GM10847 (cell line): ENCODE data around the gene PLA2G2D.

ENCODE experiments used
- POLR2A ChIP-seq: IDR thresholded peaks from 2 replicates; pipeline ENCODE4 v1.6.1; 2011; ENCODE audit not compliant: insufficient read length; ENCODE audit errors: extremely low read depth

The PLA2G2D gene

DNA sequence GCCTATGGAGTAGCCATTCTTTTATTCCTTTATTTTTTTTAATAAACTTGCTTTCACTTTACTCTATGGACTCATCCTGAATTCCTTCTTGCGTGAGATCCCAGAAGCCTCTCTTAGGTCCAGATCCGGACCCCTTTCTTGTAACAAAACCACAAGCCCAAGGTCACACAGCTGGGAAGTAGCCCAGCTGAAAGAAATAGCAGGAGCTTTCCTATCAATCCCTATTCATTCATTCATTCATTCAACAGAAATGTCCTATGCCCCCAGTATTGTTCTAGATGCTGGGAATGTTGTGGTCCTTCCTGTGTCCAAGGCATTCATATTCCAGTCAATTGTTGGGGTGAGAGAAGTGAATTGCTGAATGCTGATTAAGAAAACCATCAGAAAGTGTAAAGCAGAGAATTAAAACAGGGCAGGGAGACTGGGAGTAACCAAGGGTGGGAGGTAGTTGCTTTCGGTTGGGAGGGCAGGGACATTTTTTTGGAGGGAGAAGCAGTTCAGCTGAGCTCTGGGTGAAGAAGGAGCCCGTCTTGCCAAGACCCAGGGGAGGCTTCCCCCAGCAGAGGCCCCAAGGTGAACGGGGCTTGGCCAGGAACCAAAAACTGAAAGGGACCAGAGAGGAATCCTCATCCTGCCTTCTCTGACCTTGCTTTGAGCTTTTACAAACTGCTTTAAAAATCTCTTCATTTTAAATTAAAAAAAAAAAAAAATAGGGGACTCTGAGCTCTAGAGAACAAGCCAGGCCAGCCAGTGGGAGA, 10.8 kb downstream of the PLA2G2D start:
- no peak for TF ChIP-seq POLR2A

DNA sequence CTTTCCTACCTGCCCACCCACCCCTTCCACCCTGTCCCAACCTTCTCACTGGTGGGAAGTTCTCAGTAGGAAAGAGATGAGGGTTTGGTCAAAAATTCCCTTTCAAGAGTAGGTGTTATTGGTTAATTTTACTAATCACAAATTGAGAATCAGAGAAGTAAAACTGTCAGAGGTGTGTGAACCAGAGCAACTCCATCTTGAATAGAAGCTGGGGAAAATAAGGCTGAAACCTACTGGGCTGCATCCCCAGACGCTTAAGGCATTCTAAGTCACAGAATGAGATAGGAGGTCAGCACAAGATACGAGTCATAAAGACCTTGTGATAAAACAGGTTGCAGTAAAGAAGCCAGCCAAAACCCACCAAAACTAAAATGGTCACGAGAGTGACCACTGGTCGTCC, 11.5 kb downstream of the PLA2G2D start:
- no peak for TF ChIP-seq POLR2A

DNA sequence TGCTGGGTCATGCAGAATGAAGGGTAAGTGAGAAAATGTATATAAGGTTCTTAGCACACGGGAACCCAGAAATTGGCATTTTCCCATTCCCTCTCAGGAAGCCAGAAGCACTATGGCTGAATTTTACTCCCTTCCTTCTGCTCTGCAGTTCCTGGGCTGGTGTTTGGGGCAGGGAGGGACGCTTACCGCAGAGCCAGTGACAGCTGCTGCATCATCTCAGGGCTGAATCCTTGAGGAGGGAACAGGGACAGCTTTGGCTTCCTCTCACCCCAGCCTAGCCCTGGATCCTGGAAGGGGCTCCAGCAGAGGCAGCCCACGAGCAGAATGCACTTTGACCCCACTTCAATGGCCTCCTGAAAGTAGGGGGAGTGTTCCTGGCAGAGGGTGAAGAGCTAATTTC, 12.0 kb downstream of the PLA2G2D start:
- TF ChIP-seq POLR2A = no peak

DNA sequence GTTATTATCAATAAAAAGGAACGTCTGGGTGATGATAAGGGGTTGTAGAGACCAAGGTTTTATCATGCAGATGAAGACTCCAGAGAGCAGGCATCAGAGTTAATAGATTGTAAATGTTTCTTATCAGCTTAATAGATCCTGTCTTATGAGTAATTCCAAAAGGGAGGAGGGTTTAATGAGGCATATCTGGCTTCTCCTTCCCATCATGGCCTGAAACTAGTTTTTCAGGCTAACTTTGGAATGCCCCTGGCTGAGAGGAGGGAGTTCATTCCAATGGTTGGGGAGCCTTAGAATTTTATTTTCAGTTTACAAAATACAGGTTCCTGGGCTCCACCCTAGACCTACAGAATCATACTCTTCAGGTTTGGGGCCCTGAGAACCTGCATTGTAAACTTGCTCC, 13.5 kb downstream of the PLA2G2D start:
- TF ChIP-seq POLR2A = no peak

DNA sequence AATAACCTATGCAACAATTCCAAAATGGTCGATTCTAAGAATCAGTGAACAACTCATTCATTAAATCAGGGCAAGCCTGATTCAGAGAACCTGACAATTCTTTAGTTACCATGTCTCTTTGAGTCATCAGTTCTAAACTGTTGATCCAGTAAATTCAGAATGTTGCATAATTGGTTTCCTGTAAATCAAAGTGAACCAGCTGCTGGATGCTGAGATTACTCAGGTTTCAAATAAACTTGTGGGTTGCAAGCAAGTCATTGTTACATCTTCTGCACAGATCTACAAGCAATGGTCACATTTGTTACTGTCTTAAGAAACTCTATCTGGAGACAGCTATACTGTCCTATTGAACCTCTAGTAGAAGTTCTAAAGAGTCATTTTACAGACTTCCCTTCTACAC, 16.5 kb downstream of the PLA2G2D start:
- TF ChIP-seq POLR2A = no peak

DNA sequence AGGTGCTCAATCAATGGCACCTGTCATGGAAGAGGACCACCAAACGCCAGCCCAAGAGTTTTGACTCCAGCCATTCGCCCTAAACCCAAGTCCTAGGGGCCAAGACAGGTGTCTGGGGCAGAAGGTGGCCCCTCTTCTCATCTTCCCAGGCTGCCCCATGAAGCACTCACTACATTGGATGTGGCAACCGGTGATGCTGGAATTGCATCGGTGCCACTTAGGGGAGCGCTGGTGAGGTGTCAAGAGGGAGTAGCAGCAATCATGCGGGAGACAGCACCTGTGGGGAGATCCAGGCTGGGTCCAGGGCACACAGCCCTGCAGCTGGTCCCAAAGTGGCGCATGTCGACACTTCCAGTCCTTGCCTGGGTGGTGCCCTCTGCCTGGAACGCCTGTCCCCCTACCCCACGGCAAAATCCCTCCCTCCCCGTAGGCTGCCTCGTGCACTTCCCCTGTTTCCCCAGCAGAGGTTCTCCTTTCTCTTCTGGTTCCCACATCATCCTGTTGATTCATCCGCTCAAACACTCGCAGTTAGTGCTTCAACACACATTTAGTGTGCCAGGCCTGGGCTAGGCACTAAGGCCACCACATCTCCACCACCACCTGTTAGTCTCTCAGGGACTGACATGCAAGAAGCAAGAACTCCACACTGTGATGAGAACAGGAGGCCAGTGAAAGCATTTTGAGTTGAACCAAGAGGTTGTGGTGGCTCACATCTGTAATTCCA, 18.5 kb downstream of the PLA2G2D start:
- TF ChIP-seq POLR2A = no peak

DNA sequence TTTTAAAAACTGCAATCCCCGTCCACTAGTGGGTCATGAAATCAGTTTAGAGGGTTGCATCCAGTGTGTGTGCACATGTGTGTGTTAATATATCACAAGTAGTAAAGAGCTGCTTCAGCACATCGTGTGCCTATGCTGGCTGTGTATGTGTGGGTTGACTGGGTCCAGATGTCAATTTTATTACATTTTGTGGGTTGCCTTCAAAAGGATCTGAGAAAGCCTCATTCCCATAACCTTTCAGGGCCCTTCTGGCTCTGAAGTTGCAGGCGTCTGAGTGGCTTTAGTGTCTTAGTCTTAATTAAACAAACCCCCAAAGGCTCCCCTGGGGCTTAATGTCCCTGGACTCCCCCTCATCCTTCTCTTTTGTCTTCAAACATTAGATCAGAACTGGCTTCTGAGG, 19.8 kb downstream of the PLA2G2D start:
- TF ChIP-seq POLR2A = no peak

DNA sequence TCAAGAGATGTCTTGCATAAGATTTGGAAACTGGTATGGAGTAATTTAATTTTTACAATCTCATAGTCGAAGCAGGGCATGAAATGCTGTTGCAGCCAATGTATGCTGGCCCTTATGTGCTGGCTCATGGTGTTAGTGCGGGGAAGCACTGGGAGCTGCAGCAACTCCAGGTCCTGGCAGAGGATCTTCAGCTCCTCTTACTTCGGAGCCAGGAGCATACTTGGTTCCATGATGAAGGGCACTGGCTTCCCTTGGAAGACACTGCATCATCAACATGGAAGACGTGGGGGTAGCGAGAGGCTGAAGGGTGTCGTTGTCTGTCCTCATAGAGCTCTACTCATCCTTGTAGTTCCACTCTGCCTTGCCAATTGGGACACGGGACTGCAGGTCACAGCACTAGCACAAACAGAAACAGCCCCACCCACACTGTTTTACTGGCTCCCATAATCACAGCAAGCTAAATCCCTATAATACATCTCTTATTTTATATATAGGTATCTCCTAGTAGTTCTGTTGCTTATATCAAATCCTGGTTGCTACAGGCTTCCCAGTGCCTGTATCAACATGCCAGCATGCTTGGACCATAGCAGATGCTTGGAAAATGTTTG, 22.4 kb downstream of the PLA2G2D start:
- TF ChIP-seq POLR2A = no peak

DNA sequence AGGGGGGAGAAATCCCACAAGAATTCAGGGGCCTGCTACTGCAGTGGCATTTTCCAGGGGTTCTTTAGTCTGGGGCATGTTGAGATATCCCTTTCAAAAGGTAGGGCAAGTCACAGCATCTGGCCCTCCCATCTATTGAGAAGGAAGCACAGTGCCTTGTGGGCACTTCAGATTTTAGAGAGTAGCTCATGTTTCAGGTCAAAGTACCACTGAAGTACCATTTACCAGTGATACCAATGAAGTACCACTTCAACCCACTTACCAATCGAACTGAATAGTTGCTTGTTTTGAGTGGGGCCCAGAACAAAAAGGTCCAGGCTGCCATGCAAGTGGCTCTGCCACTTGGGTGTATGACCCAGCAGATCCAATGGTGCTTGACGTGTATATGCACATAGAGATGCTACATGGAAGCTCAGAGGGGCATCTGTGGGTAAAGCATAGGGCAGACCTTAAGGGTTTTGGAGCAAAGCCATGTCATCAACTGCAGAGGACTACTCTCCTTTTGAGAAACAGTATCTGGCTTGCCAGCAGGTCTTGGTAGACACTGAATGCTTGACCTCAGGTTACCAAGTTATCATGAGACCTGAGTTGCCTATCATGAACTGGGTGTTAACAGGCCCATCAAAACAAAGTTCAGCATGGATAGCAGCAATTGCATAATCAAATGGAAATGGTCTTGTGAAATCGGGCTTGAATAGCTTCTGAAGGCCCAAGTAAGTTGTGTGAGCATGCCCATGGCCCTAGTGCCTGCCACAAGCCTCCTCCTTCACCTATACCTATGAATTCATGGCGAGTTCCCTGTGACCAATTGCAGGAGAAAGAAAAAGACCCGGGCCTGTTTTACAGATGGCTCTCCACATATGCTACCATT, 23.5 kb downstream of the PLA2G2D start:
- no peak for TF ChIP-seq POLR2A

DNA sequence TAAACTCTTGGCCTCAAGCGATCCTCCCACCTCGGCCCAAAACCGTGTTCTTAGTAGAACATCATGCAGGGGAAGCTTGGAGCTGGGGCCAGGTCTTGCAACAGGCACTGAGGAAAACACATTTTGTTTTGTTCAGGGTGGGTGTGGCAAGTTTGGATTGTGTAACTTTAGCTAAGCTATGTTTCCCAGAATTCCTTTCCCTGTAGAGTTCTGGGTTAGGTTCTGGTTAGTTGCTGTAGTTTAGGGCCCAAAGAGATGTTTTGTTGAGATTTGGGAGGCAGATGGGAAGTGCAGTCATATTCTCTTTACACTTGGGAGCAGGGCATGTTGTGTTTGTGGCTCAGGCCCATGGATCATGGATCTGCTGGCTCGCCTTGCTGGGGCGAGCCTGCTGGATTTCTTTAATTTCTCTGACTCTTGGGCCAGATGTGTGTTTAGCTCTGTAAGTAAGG, 25.4 kb downstream of the PLA2G2D start:
- TF ChIP-seq POLR2A = no peak

DNA sequence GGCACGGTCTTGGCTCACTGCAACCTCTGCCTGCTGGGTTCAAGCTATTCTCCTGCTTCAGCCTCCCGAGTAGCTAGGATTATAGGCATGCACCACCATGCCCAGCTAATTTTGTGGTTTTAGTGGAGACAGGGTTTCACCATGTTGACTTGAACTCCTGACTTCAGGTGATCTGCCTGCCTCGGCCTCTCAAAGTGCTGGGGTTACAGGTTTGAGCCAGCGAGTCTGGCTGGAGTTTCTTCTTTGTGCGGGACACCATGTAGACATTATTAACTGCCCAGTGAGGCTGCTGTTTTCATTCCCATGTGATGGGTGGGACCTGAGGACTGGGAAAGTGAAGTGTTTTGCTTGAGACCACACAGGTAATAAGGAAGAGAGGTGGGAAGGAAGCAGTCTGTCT, 26.0 kb downstream of the PLA2G2D start:
- no peak for TF ChIP-seq POLR2A

DNA sequence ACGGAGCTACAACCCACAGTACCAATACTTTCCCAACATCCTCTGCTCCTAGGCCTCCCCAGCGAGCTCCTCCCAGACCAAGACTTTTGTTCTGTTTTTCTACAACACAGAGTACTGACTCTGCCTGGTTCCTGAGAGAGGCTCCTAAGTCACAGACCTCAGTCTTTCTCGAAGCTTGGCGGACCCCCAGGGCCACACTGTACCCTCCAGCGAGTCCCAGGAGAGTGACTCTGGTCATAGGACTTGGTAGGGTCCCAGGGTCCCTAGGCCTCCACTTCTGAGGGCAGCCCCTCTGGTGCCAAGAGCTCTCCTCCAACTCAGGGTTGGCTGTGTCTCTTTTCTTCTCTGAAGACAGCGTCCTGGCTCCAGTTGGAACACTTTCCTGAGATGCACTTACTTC, 28.7 kb downstream of the PLA2G2D start:
- TF ChIP-seq POLR2A = no peak

DNA sequence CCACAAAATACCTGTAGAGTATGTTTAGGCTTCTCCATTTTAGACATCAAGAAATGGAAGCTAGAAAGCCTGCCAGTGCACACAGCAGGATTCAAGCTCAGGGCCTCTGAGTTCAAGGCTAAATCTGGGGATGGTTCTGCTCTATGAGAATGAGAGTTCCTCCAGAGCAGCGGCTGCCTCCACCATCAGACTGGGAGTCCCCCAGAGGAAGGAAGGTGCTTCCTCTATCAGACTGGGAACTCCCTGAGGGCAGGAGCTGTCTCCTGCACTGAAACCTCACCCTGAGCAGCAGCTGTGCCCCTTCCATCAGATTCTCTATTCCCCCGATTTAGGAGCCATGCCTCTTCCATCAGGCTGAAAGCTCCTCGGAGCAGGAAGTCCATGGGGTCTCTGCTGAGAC, 29.2 kb downstream of the PLA2G2D start:
- TF ChIP-seq POLR2A = no peak

DNA sequence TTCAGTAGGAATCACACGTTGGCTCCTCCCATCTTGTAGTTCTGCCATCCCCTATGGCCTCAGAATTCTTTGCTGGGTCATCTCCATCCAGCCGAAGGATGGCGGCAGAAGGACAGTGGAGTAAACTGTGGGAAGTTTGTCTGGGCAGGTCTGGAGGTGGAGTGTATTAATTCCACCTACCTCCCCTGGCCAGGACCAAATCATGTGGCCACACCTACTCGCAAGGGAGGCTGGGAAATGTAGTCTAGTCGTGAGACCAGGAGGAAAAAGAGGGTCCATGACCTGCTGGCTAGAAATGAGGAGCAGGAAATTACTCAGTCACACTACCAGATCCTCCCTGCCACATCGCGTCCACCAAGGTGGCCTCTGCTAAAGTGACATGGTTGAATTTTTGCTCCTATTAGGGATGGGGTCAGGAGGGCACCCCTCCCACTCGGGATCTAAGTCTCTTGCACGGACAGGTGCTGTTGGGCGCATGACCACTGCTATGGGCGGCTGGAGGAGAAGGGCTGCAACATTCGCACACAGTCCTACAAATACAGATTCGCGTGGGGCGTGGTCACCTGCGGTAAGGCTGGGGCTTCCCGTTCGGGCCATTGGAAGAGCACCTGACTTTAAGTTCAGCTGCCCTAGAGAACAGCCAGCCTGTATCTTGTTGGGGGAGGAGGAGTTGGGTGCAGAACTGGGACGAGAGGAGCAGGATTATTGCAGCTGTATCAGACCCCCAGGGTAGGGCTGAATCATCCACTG, 29.8 kb downstream of the PLA2G2D start:
- TF ChIP-seq POLR2A = no peak

DNA sequence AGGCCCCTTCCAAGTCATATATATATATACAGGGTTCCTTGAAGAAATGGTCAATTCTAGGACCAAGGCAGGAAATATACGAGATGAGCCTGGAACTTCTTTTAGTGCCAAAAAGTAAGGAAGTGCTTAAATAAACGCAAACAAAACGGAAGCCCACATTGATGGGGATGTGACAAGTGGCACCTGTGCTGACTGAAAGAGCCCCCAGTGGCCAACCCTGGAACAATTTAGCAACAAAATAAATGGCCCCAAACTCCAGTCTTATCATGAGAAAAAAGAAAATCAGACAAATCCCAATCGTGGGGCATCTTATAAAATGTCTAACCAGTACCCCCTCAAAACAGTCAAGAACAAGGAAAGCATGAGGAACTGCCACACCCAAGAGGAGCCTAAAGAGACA, 31.7 kb downstream of the PLA2G2D start:
- no peak for TF ChIP-seq POLR2A
